ENCODE data around the gene ENO2.

Gene ENO2

DNA sequence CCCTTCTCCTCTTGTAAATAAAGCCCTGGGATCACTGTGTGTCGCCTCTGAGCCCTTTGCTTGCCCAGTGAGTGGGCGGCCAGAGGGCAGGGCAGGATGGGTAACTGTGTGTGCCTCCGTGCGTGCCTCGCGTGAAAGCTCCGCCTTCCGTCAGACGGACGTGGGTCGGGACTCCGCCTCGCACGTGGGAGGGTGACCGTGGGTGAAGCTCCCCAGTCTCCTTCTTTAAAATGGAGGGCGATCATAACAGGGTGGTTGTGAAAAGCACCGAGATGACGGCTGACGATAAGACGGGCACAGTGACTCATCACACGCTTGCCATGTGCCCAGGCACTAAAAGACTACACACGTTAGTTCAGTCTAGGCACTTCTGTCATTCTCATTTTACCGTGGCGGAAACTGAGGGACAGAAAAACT is 46.9 kb downstream of the ENO2 start:
- peak overlapping the region; percentile 93 for H3K27ac ChIP-seq (ENCODE audit: low read depth, low read length)

DNA sequence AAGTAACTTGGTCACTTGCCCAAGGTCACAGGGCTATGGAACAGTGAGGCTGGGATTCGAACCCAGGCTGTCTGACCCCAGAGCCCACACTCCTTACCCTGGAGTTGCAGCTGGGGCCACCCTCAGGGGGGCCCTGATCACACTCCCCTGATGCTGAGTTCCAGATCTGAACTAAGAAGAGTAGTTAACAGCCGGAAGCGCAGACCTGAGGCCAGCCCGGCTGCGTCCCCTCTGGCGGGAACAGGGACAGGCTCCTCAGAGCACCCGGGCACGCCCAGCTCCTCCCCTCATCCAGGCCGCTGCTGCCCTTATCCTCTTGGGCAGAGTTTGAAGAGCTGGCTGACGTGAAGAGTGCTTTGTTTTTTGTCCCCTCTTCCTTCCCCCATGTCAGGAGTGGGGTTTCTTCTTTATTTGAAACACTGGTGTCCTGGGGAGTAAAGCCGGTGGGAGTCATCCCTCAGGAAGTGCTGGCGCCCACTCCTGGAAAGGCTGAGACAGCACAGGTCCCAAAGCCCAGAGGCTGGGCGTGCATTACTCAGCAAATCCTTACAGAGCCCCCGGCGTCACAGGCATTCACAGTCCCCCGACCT is 47.4 kb downstream of the ENO2 start:
- Histone ChIP-seq H3K9ac (ENCODE audit: low read length) (peak overlapping the region; percentile 97), H3K18ac (ENCODE audit: low read length) (peak overlapping the region; percentile 52), H4K5ac (ENCODE audit: low read length) (peak overlapping the region; percentile 33), H3K4me3 (ENCODE audit: low read length) (no peak overlapping the region), H3K56ac (ENCODE audit: low read length) (peak overlapping the region; percentile 97), H2AK5ac (ENCODE audit: low read length) (peak overlapping the region; percentile 60), H3K4me1 (ENCODE audit: control insufficient read depth, low read depth, low read length) (peaks cover 10% of the 10 kb centered on the region), H3K4me2 (ENCODE audit: low read length) (peak overlapping the region; percentile 63), H4K8ac (ENCODE audit: low read depth, low read length) (no peak overlapping the region), H2BK5ac (ENCODE audit: low read length) (peak overlapping the region; percentile 78), H3K27me3 (ENCODE audit: insufficient read depth, low read length, poor library complexity) (no peaks in the 10 kb centered on the region), H3K79me2 (ENCODE audit: control insufficient read depth, insufficient read depth, low read length) (peaks cover 15% of the 10 kb centered on the region), H3K79me1 (ENCODE audit: low read length) (peaks cover 2% of the 10 kb centered on the region), H3K4ac (ENCODE audit: low read depth, low read length) (peak overlapping the region; percentile 77), H2BK15ac (replicated peaks; ENCODE audit: low read depth) (no peak overlapping the region), H3K23ac (ENCODE audit: low read length) (peak overlapping the region; percentile 39), H3K36me3 (ENCODE audit: control insufficient read depth, insufficient read depth, low read length) (peaks cover 4% of the 10 kb centered on the region), H2BK120ac (ENCODE audit: low read depth, low read length) (no peak overlapping the region), H3K27ac (ENCODE audit: low read depth, low read length) (peak overlapping the region; percentile 93)
- no CpG with 5 or more reads among the region's 16 CpGs for WGBS (ENCODE audit: extremely low coverage, insufficient coverage, low lambda C conversion rate)
- DNase-seq, result peak; percentile 97

More for the DNA sequence above, 46.9 kb downstream of the ENO2 start:
- peak overlapping the region; percentile 60 for H2AK5ac ChIP-seq (ENCODE audit: low read length)
- peak overlapping the region; percentile 77 for H2BK5ac ChIP-seq (ENCODE audit: low read length)
- peaks cover 2% of the 10 kb centered on the region for H3K36me3 ChIP-seq (ENCODE audit: control insufficient read depth, insufficient read depth, low read length)
- H3K79me2 ChIP-seq (ENCODE audit: control insufficient read depth, insufficient read depth, low read length), result peaks cover 15% of the 10 kb centered on the region
- no peak overlapping the region for H2BK120ac ChIP-seq (ENCODE audit: low read depth, low read length)
- H3K4me2 ChIP-seq (ENCODE audit: low read length), result peak overlapping the region; percentile 63
- H3K27me3 ChIP-seq (ENCODE audit: insufficient read depth, low read length, poor library complexity), result no peaks in the 10 kb centered on the region
- H3K4me3 ChIP-seq (ENCODE audit: low read length), result no peak overlapping the region
- H3K18ac ChIP-seq (ENCODE audit: low read length), result peak overlapping the region; percentile 51
- peaks cover 2% of the 10 kb centered on the region for H3K79me1 ChIP-seq (ENCODE audit: low read length)
- H3K4ac ChIP-seq (ENCODE audit: low read depth, low read length), result peak overlapping the region; percentile 77
- H3K9ac ChIP-seq (ENCODE audit: low read length), result peak overlapping the region; percentile 97
- peak overlapping the region; percentile 97 for H3K56ac ChIP-seq (ENCODE audit: low read length)
- H4K5ac ChIP-seq (ENCODE audit: low read length), result peak overlapping the region; percentile 33
- no peak overlapping the region for H2BK15ac ChIP-seq (replicated peaks; ENCODE audit: low read depth)
- H4K8ac ChIP-seq (ENCODE audit: low read depth, low read length), result no peak overlapping the region
- DNase-seq, result no peak
- no peak overlapping the region for H3K23ac ChIP-seq (ENCODE audit: low read length)
- H3K4me1 ChIP-seq (ENCODE audit: control insufficient read depth, low read depth, low read length), result peaks cover 10% of the 10 kb centered on the region
- WGBS (ENCODE audit: extremely low coverage, insufficient coverage, low lambda C conversion rate), result no CpG with 5 or more reads among the region's 24 CpGs

DNA sequence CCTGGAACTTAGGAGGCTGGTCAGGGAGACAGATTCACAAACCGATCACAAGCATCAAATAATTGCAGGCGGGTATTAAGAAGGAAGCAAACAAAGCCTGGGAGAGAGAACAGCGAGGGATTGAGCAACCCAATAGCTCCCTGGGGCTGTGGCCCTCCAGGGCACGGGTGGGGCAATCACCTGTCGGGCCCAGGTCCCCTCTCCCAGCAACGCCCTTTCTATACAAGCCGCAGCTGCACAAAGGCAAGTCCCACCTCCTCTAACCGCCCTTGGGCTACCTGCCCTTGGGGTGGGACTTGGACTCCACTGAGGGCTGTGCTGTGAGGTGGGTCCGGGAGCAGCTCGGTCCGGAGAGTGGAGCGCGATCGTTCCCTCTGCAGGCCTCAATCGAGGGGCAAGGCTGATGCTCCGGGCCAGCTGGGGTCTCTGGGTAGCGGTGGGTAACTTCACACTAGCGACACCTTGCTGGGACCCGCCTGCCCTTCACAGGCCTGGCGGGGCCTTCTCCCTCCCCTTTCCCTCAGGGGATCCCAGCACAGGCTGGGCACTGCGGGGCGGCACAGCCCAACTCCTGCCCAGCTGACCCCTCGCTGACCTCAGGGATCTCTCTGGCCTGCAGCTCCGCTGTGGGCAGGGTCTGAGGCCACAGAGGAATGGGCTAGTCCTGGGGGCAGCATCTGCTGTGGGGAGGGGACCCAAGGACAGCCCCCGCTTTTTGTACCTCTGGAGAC is 48.1 kb downstream of the ENO2 start:
- Histone ChIP-seq H4K5ac (ENCODE audit: low read length) (no peak overlapping the region), H3K4me1 (ENCODE audit: control insufficient read depth, low read depth, low read length) (peaks cover 10% of the 10 kb centered on the region), H3K36me3 (ENCODE audit: control insufficient read depth, insufficient read depth, low read length) (peaks cover 8% of the 10 kb centered on the region), H3K79me2 (ENCODE audit: control insufficient read depth, insufficient read depth, low read length) (peaks cover 16% of the 10 kb centered on the region), H3K4me3 (ENCODE audit: low read length) (peak overlapping the region; percentile 3), H2AK5ac (ENCODE audit: low read length) (peak overlapping the region; percentile 67), H3K27ac (ENCODE audit: low read depth, low read length) (peak overlapping the region; percentile 93), H3K27me3 (ENCODE audit: insufficient read depth, low read length, poor library complexity) (no peaks in the 10 kb centered on the region), H4K8ac (ENCODE audit: low read depth, low read length) (peak overlapping the region; percentile 6), H2BK15ac (replicated peaks; ENCODE audit: low read depth) (no peak overlapping the region), H2BK120ac (ENCODE audit: low read depth, low read length) (peak overlapping the region; percentile 1), H3K4ac (ENCODE audit: low read depth, low read length) (peak overlapping the region; percentile 76), H3K79me1 (ENCODE audit: low read length) (peaks cover 5% of the 10 kb centered on the region), H3K4me2 (ENCODE audit: low read length) (peak overlapping the region; percentile 63), H3K56ac (ENCODE audit: low read length) (peak overlapping the region; percentile 97), H3K23ac (ENCODE audit: low read length) (peak overlapping the region; percentile 90), H2BK5ac (ENCODE audit: low read length) (peak overlapping the region; percentile 59), H3K9ac (ENCODE audit: low read length) (peak overlapping the region; percentile 97), H3K18ac (ENCODE audit: low read length) (peak overlapping the region; percentile 52)
- DNase-seq, result peak; percentile 64
- no CpG with 5 or more reads among the region's 25 CpGs for WGBS (ENCODE audit: extremely low coverage, insufficient coverage, low lambda C conversion rate)

DNA sequence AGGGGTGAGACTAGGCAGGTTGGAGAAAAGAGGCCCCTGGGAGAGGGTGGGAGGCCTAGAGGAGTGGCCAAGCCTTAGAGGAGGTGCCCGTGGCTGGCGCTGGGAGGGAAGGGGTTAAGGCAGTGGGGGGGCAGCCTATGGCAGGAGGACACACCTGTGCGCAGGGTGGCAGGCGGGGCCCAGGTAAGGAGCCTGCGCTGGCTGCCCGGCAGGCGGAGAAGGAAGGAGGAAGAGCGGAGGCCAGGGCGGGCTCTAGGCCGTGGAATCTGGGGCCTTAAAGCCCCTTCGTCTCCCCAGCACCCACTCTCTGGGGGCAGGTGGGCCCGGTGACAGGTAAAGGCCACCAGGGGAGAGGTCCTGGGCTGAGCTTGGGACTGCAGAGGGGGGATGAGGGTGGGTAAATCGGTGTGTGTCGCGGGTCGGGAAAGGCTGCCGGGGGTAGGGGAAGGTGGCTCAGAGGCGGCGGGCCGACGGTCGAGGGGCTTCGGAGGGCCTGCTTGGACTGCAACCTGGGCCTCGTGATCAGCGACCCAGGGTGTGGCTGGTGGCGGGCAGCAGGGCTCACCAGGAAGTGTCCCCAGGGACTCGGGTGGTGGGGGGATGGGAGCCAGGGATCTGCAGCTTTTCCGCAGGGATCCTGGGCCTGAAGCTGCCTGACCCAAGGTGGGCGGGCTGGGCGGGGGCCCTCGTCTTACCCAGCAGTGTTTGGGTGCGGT is 48.8 kb downstream of the ENO2 start:
- H3K27ac ChIP-seq (ENCODE audit: low read depth, low read length), result peak overlapping the region; percentile 93
- peak overlapping the region; percentile 99 for H3K23ac ChIP-seq (ENCODE audit: low read length)
- H3K4me3 ChIP-seq (ENCODE audit: low read length), result peak overlapping the region; percentile 84
- no peak overlapping the region for H2BK15ac ChIP-seq (replicated peaks; ENCODE audit: low read depth)
- peaks cover 19% of the 10 kb centered on the region for H3K79me2 ChIP-seq (ENCODE audit: control insufficient read depth, insufficient read depth, low read length)
- no peak overlapping the region for H2AK5ac ChIP-seq (ENCODE audit: low read length)
- H2BK5ac ChIP-seq (ENCODE audit: low read length), result peak overlapping the region; percentile 83
- no peak overlapping the region for H4K8ac ChIP-seq (ENCODE audit: low read depth, low read length)
- H3K79me1 ChIP-seq (ENCODE audit: low read length), result peaks cover 8% of the 10 kb centered on the region
- H3K9ac ChIP-seq (ENCODE audit: low read length), result peak overlapping the region; percentile 97
- no peak overlapping the region for H2BK120ac ChIP-seq (ENCODE audit: low read depth, low read length)
- H3K4me2 ChIP-seq (ENCODE audit: low read length), result peak overlapping the region; percentile 56
- H3K56ac ChIP-seq (ENCODE audit: low read length), result peak overlapping the region; percentile 97
- peaks cover 11% of the 10 kb centered on the region for H3K36me3 ChIP-seq (ENCODE audit: control insufficient read depth, insufficient read depth, low read length)
- no peak overlapping the region for H4K5ac ChIP-seq (ENCODE audit: low read length)
- peak overlapping the region; percentile 52 for H3K18ac ChIP-seq (ENCODE audit: low read length)
- no CpG with 5 or more reads among the region's 32 CpGs for WGBS (ENCODE audit: extremely low coverage, insufficient coverage, low lambda C conversion rate)
- peaks cover 10% of the 10 kb centered on the region for H3K4me1 ChIP-seq (ENCODE audit: control insufficient read depth, low read depth, low read length)
- H3K27me3 ChIP-seq (ENCODE audit: insufficient read depth, low read length, poor library complexity), result no peaks in the 10 kb centered on the region
- H3K4ac ChIP-seq (ENCODE audit: low read depth, low read length), result peak overlapping the region; percentile 76
- DNase-seq, result peak; percentile 86

DNA sequence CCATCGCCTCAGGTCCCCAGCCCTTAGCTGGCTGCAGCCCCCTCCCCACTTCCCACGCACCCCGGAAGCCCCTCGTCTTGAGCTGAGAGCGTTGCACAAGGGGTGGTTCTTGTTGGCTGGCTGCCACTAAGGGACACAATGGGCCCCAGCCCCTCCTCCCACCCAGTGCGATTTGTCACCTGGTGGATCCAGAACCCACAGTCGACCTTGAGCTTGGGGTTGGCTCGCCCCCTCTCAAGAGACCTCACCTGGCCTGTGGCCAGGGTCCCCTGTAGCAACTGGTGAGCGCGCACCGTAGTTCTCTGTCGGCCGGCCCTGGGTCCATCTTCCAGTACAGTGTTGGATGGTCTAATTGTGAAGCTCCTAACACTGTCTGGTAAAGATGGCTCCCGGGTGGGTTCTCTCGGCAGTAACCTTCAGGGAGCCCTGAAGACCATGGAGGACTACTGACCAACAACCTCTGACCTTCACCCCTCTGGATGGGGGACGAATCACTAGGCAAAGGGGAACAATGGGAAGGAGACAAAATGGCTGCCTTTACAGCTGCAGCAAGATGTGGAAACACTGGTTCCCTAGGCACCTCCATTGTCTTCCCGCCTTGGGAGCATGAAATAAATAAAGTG is 49.5 kb downstream of the ENO2 start:
- Histone ChIP-seq H4K5ac (ENCODE audit: low read length) (peak overlapping the region; percentile 1), H2BK120ac (ENCODE audit: low read depth, low read length) (no peak overlapping the region), H3K23ac (ENCODE audit: low read length) (no peak overlapping the region), H3K4me2 (ENCODE audit: low read length) (peak overlapping the region; percentile 57), H3K4me3 (ENCODE audit: low read length) (peak overlapping the region; percentile 84), H2BK15ac (replicated peaks; ENCODE audit: low read depth) (no peak overlapping the region), H3K18ac (ENCODE audit: low read length) (peak overlapping the region; percentile 8), H4K8ac (ENCODE audit: low read depth, low read length) (no peak overlapping the region), H3K9ac (ENCODE audit: low read length) (peak overlapping the region; percentile 97), H3K27me3 (ENCODE audit: insufficient read depth, low read length, poor library complexity) (no peaks in the 10 kb centered on the region), H3K56ac (ENCODE audit: low read length) (peak overlapping the region; percentile 97), H3K79me2 (ENCODE audit: control insufficient read depth, insufficient read depth, low read length) (peaks cover 26% of the 10 kb centered on the region), H2BK5ac (ENCODE audit: low read length) (no peak overlapping the region), H3K4ac (ENCODE audit: low read depth, low read length) (peak overlapping the region; percentile 76), H3K36me3 (ENCODE audit: control insufficient read depth, insufficient read depth, low read length) (peaks cover 16% of the 10 kb centered on the region), H3K27ac (ENCODE audit: low read depth, low read length) (peak overlapping the region; percentile 39), H3K79me1 (ENCODE audit: low read length) (peaks cover 14% of the 10 kb centered on the region), H2AK5ac (ENCODE audit: low read length) (peak overlapping the region; percentile 91), H3K4me1 (ENCODE audit: control insufficient read depth, low read depth, low read length) (peaks cover 10% of the 10 kb centered on the region)
- DNase-seq, result no peak
- no CpG with 5 or more reads among the region's 17 CpGs for WGBS (ENCODE audit: extremely low coverage, insufficient coverage, low lambda C conversion rate)
